ENCODE results near the gene SLC39A3. TPM values are rescaled to one million over a fixed set of nuclear protein-coding genes. Genes with fewer than 3 reads are reported as not detected.

Gene SLC39A3
- total and polyA plus RNA-seq, 2 experiments from 2014 or later = 33.5 to 47.4 TPM

- no peak overlapping the region for H3K4me3 Mint-ChIP-seq
- no peak overlapping the region for H2AFZ ChIP-seq
- H3K4me3 ChIP-seq = no peak overlapping the region
- H3K36me3 Mint-ChIP-seq (ENCODE audit: low read depth) = peaks cover 50% of the 10 kb centered on the region
- H3K27ac ChIP-seq (ENCODE audit: low read depth) = no peak overlapping the region
- no peaks in the 10 kb centered on the region for H3K27me3 ChIP-seq (ENCODE audit: insufficient read depth)
- no peak for DNase-seq (ENCODE audit: low spot score)
- H3F3A ChIP-seq (replicated peaks; ENCODE audit: low read depth) = no peaks in the 10 kb centered on the region
- H4K20me1 ChIP-seq (replicated peaks; ENCODE audit: insufficient read depth) = peaks cover 6% of the 10 kb centered on the region; the same call in 1 of the 2 replicates
- no peak overlapping the region for H3K4me2 ChIP-seq
- no peaks in the 10 kb centered on the region for H3K4me1 Mint-ChIP-seq
- H3K79me2 ChIP-seq (replicated peaks; ENCODE audit: insufficient read depth) = peaks cover 8% of the 10 kb centered on the region
- ATAC-seq = no peak
- peaks cover 6% of the 10 kb centered on the region for H3K27me3 Mint-ChIP-seq (ENCODE audit: insufficient read depth, low read depth, poor library complexity)
- H3K9me2 ChIP-seq (ENCODE audit: insufficient read depth) = no peaks in the 10 kb centered on the region
- no peaks in the 10 kb centered on the region for H3K4me1 ChIP-seq (ENCODE audit: insufficient read depth)
- no peak overlapping the region for H3K27ac Mint-ChIP-seq
- H3K36me3 ChIP-seq (ENCODE audit: insufficient read depth) = peaks cover 9% of the 10 kb centered on the region; the same call in 1 of the 2 replicates
- no peak for TF ChIP-seq POLR2AphosphoS5 (IDR thresholded peaks at IDR 0.05; ENCODE audit: low read depth)
- TF ChIP-seq CREB1 (CRISPR knock-in tag; IDR thresholded peaks at IDR 0.05; ENCODE audit: low read depth) = no peak
- no peak for TF ChIP-seq ETS1 (IDR thresholded peaks at IDR 0.05)
- TF ChIP-seq STAT1 (IDR thresholded peaks at IDR 0.05; ENCODE audit: unreplicated experiment) = no peak
- no peak for TF ChIP-seq EZH2phosphoT487 (IDR thresholded peaks at IDR 0.05; ENCODE audit: unreplicated experiment)
- no peak for TF ChIP-seq CTCF (conservative IDR thresholded peaks at IDR 0.05; ENCODE audit: low read depth in 2 of 2)
- H3K9me3 Mint-ChIP-seq = no peaks in the 10 kb centered on the region
Measured at GRCh38 chr19:2764945-2765344, 25.1 kb upstream of the SLC39A3 start.

- Histone ChIP-seq H3K79me2 (replicated peaks; ENCODE audit: insufficient read depth) (0 out of 2 replicates have a peak, but pooled peaks cover under 1% of the 10 kb centered on the region), H3K4me2 (no peak overlapping the region), H3K36me3 (ENCODE audit: insufficient read depth) (peaks cover 9% of the 10 kb centered on the region), H3K4me1 (ENCODE audit: insufficient read depth) (no peaks in the 10 kb centered on the region), H3K27ac (ENCODE audit: low read depth) (no peak overlapping the region), H3K9me2 (ENCODE audit: insufficient read depth) (no peaks in the 10 kb centered on the region), H3K27me3 (ENCODE audit: insufficient read depth) (no peaks in the 10 kb centered on the region), H4K20me1 (replicated peaks; ENCODE audit: insufficient read depth) (peaks cover 6% of the 10 kb centered on the region; the same call in 1 of the 2 replicates), H3K4me3 (no peak overlapping the region), H2AFZ (no peak overlapping the region), H3F3A (replicated peaks; ENCODE audit: low read depth) (no peaks in the 10 kb centered on the region)
- no peak overlapping the region for H3K4me3 Mint-ChIP-seq
- no peaks in the 10 kb centered on the region for H3K9me3 Mint-ChIP-seq
- ATAC-seq (no peak), DNase-seq (ENCODE audit: low spot score) (no peak)
- H3K27me3 Mint-ChIP-seq (ENCODE audit: insufficient read depth, low read depth, poor library complexity) = peaks cover 9% of the 10 kb centered on the region
- no peak overlapping the region for H3K27ac Mint-ChIP-seq
- peaks cover 61% of the 10 kb centered on the region for H3K36me3 Mint-ChIP-seq (ENCODE audit: low read depth)
- no peaks in the 10 kb centered on the region for H3K4me1 Mint-ChIP-seq
- TF ChIP-seq CREB1 (CRISPR knock-in tag; IDR thresholded peaks at IDR 0.05; ENCODE audit: low read depth) (no peak), NANOG (IDR thresholded peaks at IDR 0.05; ENCODE audit: borderline replicate concordance) (no peak), ZNF331 (CRISPR knock-in tag; IDR thresholded peaks at IDR 0.05; ENCODE audit: low read depth) (no peak), POLR2AphosphoS5 (IDR thresholded peaks at IDR 0.05; ENCODE audit: low read depth) (no peak), REST (IDR thresholded peaks at IDR 0.05; ENCODE audit: unreplicated experiment) (no peak)
Measured at GRCh38 chr19:2763687-2764086, 23.9 kb upstream of the SLC39A3 start.

Measured in GM23338 (cell line).